Neural progenitor cell (in vitro differentiated cells): ENCODE measurements around the gene FLAD1. TPM values are rescaled to one million over a fixed set of nuclear protein-coding genes. Genes with fewer than 3 reads are reported as not detected.

Source experiments
- DNase-seq: peaks from one replicate; pipeline ENCODE4 v3.0.0-alpha.2; 2016; ENCODE audit warnings: low spot score
- H2AFZ ChIP-seq: fragments of 200-600 bp; sonication (generic); replicated peaks from 2 replicates; pipeline ENCODE4 v1.6.1; 2016; ENCODE audit warnings: antibody characterized with exemption
- H3F3A ChIP-seq: fragments of 200-600 bp; sonication (generic); 2 replicates; pipeline ENCODE4 v1.6.1; 2016; ENCODE audit warnings: antibody characterized with exemption, low read depth
- H3K27ac ChIP-seq: fragments of 200-600 bp; sonication (generic); 2 replicates; pipeline ENCODE4 v1.5.1; 2016; ENCODE audit warnings: mild to moderate bottlenecking
- H3K27me3 ChIP-seq: fragments of 200-600 bp; sonication (generic); 2 replicates; pipeline ENCODE4 v1.6.1; 2016; ENCODE audit warnings: mild to moderate bottlenecking, moderate library complexity
- H3K36me3 ChIP-seq: fragments of 200-600 bp; sonication (generic); 2 replicates; pipeline ENCODE4 v1.5.1; 2016
- H3K4me1 ChIP-seq: fragments of 200-600 bp; sonication (generic); 2 replicates; pipeline ENCODE4 v1.6.1; 2016; ENCODE audit warnings: mixed run types
- H3K4me2 ChIP-seq: fragments of 200-600 bp; sonication (generic); 2 replicates; pipeline ENCODE4 v1.6.1; 2016
- H3K4me3 ChIP-seq: fragments of 200-600 bp; sonication (generic); 2 replicates; pipeline ENCODE4 v1.5.1; 2016
- H3K79me2 ChIP-seq: fragments of 200-600 bp; sonication (generic); 2 replicates; pipeline ENCODE4 v1.6.1; 2016; ENCODE audit warnings: low read depth
- H3K9ac ChIP-seq: fragments of 200-600 bp; sonication (generic); 2 replicates; pipeline ENCODE4 v1.6.1; 2016
- H3K9me3 ChIP-seq: fragments of 200-600 bp; sonication (generic); 2 replicates; pipeline ENCODE4 v1.5.1; 2016; ENCODE audit warnings: low read depth
- H4K20me1 ChIP-seq: fragments of 200-600 bp; sonication (generic); 2 replicates; pipeline ENCODE4 v1.6.1; 2016; ENCODE audit warnings: low read depth
- H3K27ac Mint-ChIP-seq: 3 replicates; pipeline ENCODE4 v1.8.0; 2021; ENCODE audit warnings: mixed read lengths
- H3K27me3 Mint-ChIP-seq: 2 replicates; pipeline ENCODE4 v1.8.0; 2022; ENCODE audit warnings: low read depth, mild to moderate bottlenecking, inconsistent platforms, moderate library complexity, mixed read lengths; ENCODE audit not compliant: insufficient read depth
- H3K36me3 Mint-ChIP-seq: 3 replicates; pipeline ENCODE4 v1.8.0; 2021; ENCODE audit warnings: mixed read lengths
- H3K4me1 Mint-ChIP-seq: 3 replicates; pipeline ENCODE4 v1.8.0; 2021; ENCODE audit warnings: mixed read lengths
- H3K4me3 Mint-ChIP-seq: 3 replicates; pipeline ENCODE4 v1.8.0; 2021; ENCODE audit warnings: mild to moderate bottlenecking, moderate library complexity, mixed read lengths
- H3K9me3 Mint-ChIP-seq: 3 replicates; pipeline ENCODE4 v1.8.0; 2020; ENCODE audit warnings: mixed read lengths
- CTCF ChIP-seq: fragments of 200-600 bp; sonication (generic); IDR thresholded peaks from 2 replicates; pipeline ENCODE4 v1.5.1; 2017; ENCODE audit warnings: antibody characterized with exemption, mild to moderate bottlenecking
- EZH2 ChIP-seq: fragments of 200-600 bp; sonication (generic); IDR thresholded peaks from 2 replicates; pipeline ENCODE4 v1.6.1; 2017; ENCODE audit warnings: antibody characterized with exemption, mild to moderate bottlenecking, moderate library complexity
- EZH2phosphoT487 ChIP-seq: fragments of 200-600 bp; sonication (generic); IDR thresholded peaks from 2 replicates; pipeline ENCODE4 v1.6.1; 2017; ENCODE audit warnings: antibody characterized with exemption
- total RNA-seq: library from RNA; depleted of rRNA; stranded (reverse); fragments of >200 nt; gene quantifications from 2 replicates; pipeline ENCODE4 v1.2.3, GENCODE V29; 2015; ENCODE audit warnings: low replicate concordance

The FLAD1 gene
- total RNA-seq, 1 donor from 2014 or later: 19.3 TPM

GRCh38 chr1:155019377-155020245, 36.5 kb downstream of the FLAD1 start:
- Mint-ChIP-seq H3K27me3 (peaks cover 19% of the 10 kb centered on the region), H3K4me3 (peak overlapping the region; percentile 27), H3K4me1 (peaks cover 25% of the 10 kb centered on the region), H3K9me3 (no peaks in the 10 kb centered on the region), H3K36me3 (peaks cover 2% of the 10 kb centered on the region), H3K27ac (peak overlapping the region; percentile 44)
- H3K4me3 ChIP-seq: no peak overlapping the region
- H3K36me3 ChIP-seq: no peaks in the 10 kb centered on the region
- no peak overlapping the region for H3K9ac ChIP-seq
- H3K27ac ChIP-seq: peak overlapping the region; percentile 50
- H2AFZ ChIP-seq: no peak overlapping the region
- H3F3A ChIP-seq: peaks cover 20% of the 10 kb centered on the region
- DNase-seq: no peak
- no peaks in the 10 kb centered on the region for H3K27me3 ChIP-seq
- TF ChIP-seq CTCF: no peak
- no peak for TF ChIP-seq EZH2phosphoT487
- TF ChIP-seq EZH2: no peak
- H3K4me1 ChIP-seq: peaks cover 26% of the 10 kb centered on the region
- H3K9me3 ChIP-seq: no peaks in the 10 kb centered on the region
- peaks cover 5% of the 10 kb centered on the region for H4K20me1 ChIP-seq
- H3K79me2 ChIP-seq: no peaks in the 10 kb centered on the region
- H3K4me2 ChIP-seq: peak overlapping the region; percentile 40

GRCh38 chr1:155022136-155022926, 39.2 kb downstream of the FLAD1 start:
- peaks cover 5% of the 10 kb centered on the region for H4K20me1 ChIP-seq
- peaks cover 17% of the 10 kb centered on the region for H3F3A ChIP-seq
- Mint-ChIP-seq H3K4me1 (peaks cover 23% of the 10 kb centered on the region), H3K27me3 (peaks cover 23% of the 10 kb centered on the region), H3K9me3 (no peaks in the 10 kb centered on the region), H3K27ac (peak overlapping the region; percentile 46), H3K36me3 (no peaks in the 10 kb centered on the region), H3K4me3 (no peak overlapping the region)
- no peak for TF ChIP-seq EZH2
- TF ChIP-seq EZH2phosphoT487: no peak
- no peak for TF ChIP-seq CTCF
- no peak overlapping the region for H3K4me2 ChIP-seq
- DNase-seq: no peak
- no peaks in the 10 kb centered on the region for H3K36me3 ChIP-seq
- no peak overlapping the region for H2AFZ ChIP-seq
- H3K27me3 ChIP-seq: no peaks in the 10 kb centered on the region
- H3K27ac ChIP-seq: no peak overlapping the region
- H3K4me1 ChIP-seq: peaks cover 21% of the 10 kb centered on the region
- no peaks in the 10 kb centered on the region for H3K79me2 ChIP-seq
- H3K9ac ChIP-seq: no peak overlapping the region
- H3K9me3 ChIP-seq: no peaks in the 10 kb centered on the region
- no peak overlapping the region for H3K4me3 ChIP-seq

GRCh38 chr1:155022927-155023236, 39.7 kb downstream of the FLAD1 start:
- H3K4me1 Mint-ChIP-seq: peaks cover 20% of the 10 kb centered on the region

More at GRCh38 chr1:155022927-155023236, 39.7 kb downstream of the FLAD1 start:
- peaks cover 5% of the 10 kb centered on the region for H4K20me1 ChIP-seq
- Mint-ChIP-seq H3K4me3 (no peak overlapping the region), H3K27ac (peak overlapping the region; percentile 46), H3K36me3 (no peaks in the 10 kb centered on the region), H3K9me3 (no peaks in the 10 kb centered on the region), H3K27me3 (peaks cover 23% of the 10 kb centered on the region)
- DNase-seq: no peak
- H3K36me3 ChIP-seq: no peaks in the 10 kb centered on the region
- H3K4me2 ChIP-seq: no peak overlapping the region
- no peak overlapping the region for H3K9ac ChIP-seq
- H2AFZ ChIP-seq: no peak overlapping the region
- H3K27me3 ChIP-seq: no peaks in the 10 kb centered on the region
- H3F3A ChIP-seq: peaks cover 17% of the 10 kb centered on the region
- H3K4me3 ChIP-seq: no peak overlapping the region
- no peaks in the 10 kb centered on the region for H3K79me2 ChIP-seq
- no peaks in the 10 kb centered on the region for H3K9me3 ChIP-seq
- TF ChIP-seq CTCF: no peak
- no peak for TF ChIP-seq EZH2phosphoT487
- no peak for TF ChIP-seq EZH2
- peaks cover 21% of the 10 kb centered on the region for H3K4me1 ChIP-seq
- H3K27ac ChIP-seq: no peak overlapping the region
